Fibroblast of skin of left quadriceps (primary cell): ENCODE measurements around the gene STRADB.
"Not testable (repeated sequence)": the region's sequence is repeated elsewhere in the genome, so short reads cannot be mapped to it uniquely, and the experiment has no call there.

Source experiments
- DNase-seq, 2 experiments: peaks; one replicate each; pipeline ENCODE4 v3.0.0-alpha.2; 2013; ENCODE audit warnings: low read depth in 2 of 2

Gene STRADB

GRCh38 chr2:201466050-201466675, 14.6 kb downstream of the STRADB start:
- peak in 1 of 2 experiments; percentile 42 for DNase-seq

- DNase-seq = no peak
These were observed 16.1 kb downstream of the STRADB start for GRCh38 chr2:201467666-201468065.

GRCh38 chr2:201470821-201471731, 19.5 kb downstream of the STRADB start:
- DNase-seq = peak in 1 of 2 experiments; percentile 38

- peak; percentile 84 for DNase-seq
These were observed 20.3 kb downstream of the STRADB start for GRCh38 chr2:201471732-201472393.

- no peak for DNase-seq
These were observed 20.9 kb downstream of the STRADB start for GRCh38 chr2:201472411-201472810.

- DNase-seq = no peak
These were observed 31.0 kb downstream of the STRADB start for GRCh38 chr2:201482543-201482942.

GRCh38 chr2:201483342-201483741, 31.8 kb downstream of the STRADB start:
- no peak for DNase-seq

GRCh38 chr2:201483758-201484157, 32.2 kb downstream of the STRADB start:
- not testable (repeated sequence) for DNase-seq

GRCh38 chr2:201484805-201485204, 33.3 kb downstream of the STRADB start:
- peak; percentile 58 to 62 for DNase-seq

- DNase-seq = no peak
These were observed 38.8 kb downstream of the STRADB start for GRCh38 chr2:201490291-201490690.

GRCh38 chr2:201496785-201497184, 45.2 kb downstream of the STRADB start:
- DNase-seq = no peak

- DNase-seq = peak; percentile 16 to 28
These were observed 49.0 kb downstream of the STRADB start for GRCh38 chr2:201500534-201500933.

GRCh38 chr2:201502713-201503112, 51.2 kb downstream of the STRADB start:
- DNase-seq = no peak

- DNase-seq = no peak
These were observed 56.2 kb downstream of the STRADB start for GRCh38 chr2:201507725-201508124.

GRCh38 chr2:201513271-201513670, 61.7 kb downstream of the STRADB start:
- no peak for DNase-seq

- no peak for DNase-seq
These were observed 64.2 kb downstream of the STRADB start for GRCh38 chr2:201515573-201516246.

- peak; percentile 34 to 38 for DNase-seq
These were observed 65.6 kb downstream of the STRADB start for GRCh38 chr2:201517094-201517493.

GRCh38 chr2:201520201-201520600, 68.7 kb downstream of the STRADB start:
- no peak for DNase-seq

GRCh38 chr2:201522965-201523364, 71.4 kb downstream of the STRADB start:
- no peak for DNase-seq

GRCh38 chr2:201523506-201523905, 72.0 kb downstream of the STRADB start:
- DNase-seq = no peak
